Mesenchymal stem cell (in vitro differentiated cells and primary cell): Measurements from ENCODE around the gene SLC4A1.

Experiments used
- DNase-seq: peaks from one replicate; pipeline ENCODE4 v3.0.0-alpha.2; 2013
- H2AFZ ChIP-seq: one replicate; pipeline ENCODE4 v1.6.1; 2013; ENCODE audit warnings: low read depth, mild to moderate bottlenecking, control low read depth, inconsistent platforms, low read length, moderate library complexity
- H2AK5ac ChIP-seq: 2 replicates; pipeline ENCODE4 v1.6.1; 2013; ENCODE audit warnings: low read length, moderate library complexity, mild to moderate bottlenecking, inconsistent platforms; ENCODE audit not compliant: severe bottlenecking
- H2BK120ac ChIP-seq: one replicate; pipeline ENCODE4 v1.6.1; 2013; ENCODE audit warnings: low read depth, mild to moderate bottlenecking, inconsistent platforms, low read length, moderate library complexity
- H2BK12ac ChIP-seq, 2 experiments: one replicate each; pipeline ENCODE4 v1.6.1; 2013; ENCODE audit warnings: inconsistent platforms in 2 of 2, low read length in 2 of 2, mild to moderate bottlenecking in 2 of 2, moderate library complexity in 2 of 2, control low read depth in 1 of 2
- H2BK15ac ChIP-seq: one replicate; pipeline ENCODE4 v1.6.1; 2013; ENCODE audit warnings: mild to moderate bottlenecking, low read depth, inconsistent platforms; ENCODE audit not compliant: poor library complexity, severe bottlenecking
- H2BK5ac ChIP-seq: 2 replicates; pipeline ENCODE4 v1.6.1; 2013; ENCODE audit warnings: low read depth, mild to moderate bottlenecking, low read length, control low read depth, inconsistent platforms; ENCODE audit not compliant: poor library complexity, severe bottlenecking
- H3K14ac ChIP-seq, 2 experiments: one replicate each; pipeline ENCODE4 v1.6.1; 2013; ENCODE audit warnings: inconsistent platforms in 2 of 2, low read length in 2 of 2, control low read depth in 1 of 2, mild to moderate bottlenecking in 1 of 2, moderate library complexity in 1 of 2
- H3K18ac ChIP-seq, 2 experiments: one replicate each; pipeline ENCODE4 v1.6.1; 2013; ENCODE audit warnings: inconsistent platforms in 2 of 2, low read length in 2 of 2, control low read depth in 1 of 2, low read depth in 1 of 2, mild to moderate bottlenecking in 1 of 2
- H3K23ac ChIP-seq, 2 experiments: one replicate each; pipeline ENCODE4 v1.6.1; 2013; ENCODE audit warnings: inconsistent platforms in 2 of 2, low read length in 2 of 2, mild to moderate bottlenecking in 2 of 2, moderate library complexity in 2 of 2, control low read depth in 1 of 2
- H3K27ac ChIP-seq: 2 replicates; pipeline ENCODE4 v1.5.1; 2013; ENCODE audit warnings: mild to moderate bottlenecking, moderate library complexity, low read length, control low read depth, inconsistent platforms; ENCODE audit not compliant: poor library complexity, severe bottlenecking
- H3K27me3 ChIP-seq, 2 experiments: 2 replicates each; pipeline versions ENCODE4 v1.6.1 to v1.7.0; 2013; ENCODE audit warnings: low read length in 2 of 2, mild to moderate bottlenecking in 2 of 2, moderate library complexity in 2 of 2, control low read depth in 1 of 2, inconsistent platforms in 1 of 2; ENCODE audit not compliant: control insufficient read depth in 1 of 2, insufficient read depth in 1 of 2
- H3K36me3 ChIP-seq, 2 experiments: 2 replicates each; pipeline versions ENCODE4 v1.6.1 to v1.7.0; 2013; ENCODE audit warnings: low read length in 2 of 2, control low read depth in 1 of 2, inconsistent platforms in 1 of 2, low read depth in 1 of 2, mild to moderate bottlenecking in 1 of 2; ENCODE audit not compliant: insufficient read depth in 2 of 2, control insufficient read depth in 1 of 2
- H3K4ac ChIP-seq, 2 experiments: one replicate each; pipeline ENCODE4 v1.6.1; 2013; ENCODE audit warnings: inconsistent platforms in 2 of 2, low read length in 2 of 2, mild to moderate bottlenecking in 2 of 2, moderate library complexity in 2 of 2, control low read depth in 1 of 2, low read depth in 1 of 2
- H3K4me1 ChIP-seq: 2 replicates; pipeline ENCODE4 v1.6.1; 2013; ENCODE audit warnings: low read depth, low read length, control low read depth; ENCODE audit not compliant: control insufficient read depth, insufficient read depth
- H3K4me2 ChIP-seq: 2 replicates; pipeline ENCODE4 v1.6.1; 2013; ENCODE audit warnings: low read length, mild to moderate bottlenecking, inconsistent platforms; ENCODE audit not compliant: poor library complexity, severe bottlenecking
- H3K4me3 ChIP-seq, 2 experiments: 2 replicates each; pipeline versions ENCODE4 v1.5.1 to v1.7.0; 2013; ENCODE audit warnings: low read length in 2 of 2, mild to moderate bottlenecking in 2 of 2, control low read depth in 1 of 2, low read depth in 1 of 2; ENCODE audit not compliant: insufficient read depth in 1 of 2
- H3K79me1 ChIP-seq: replicated peaks from 2 replicates; pipeline ENCODE4 v1.6.1; 2013; ENCODE audit warnings: mild to moderate bottlenecking, control low read depth, low read length, inconsistent platforms; ENCODE audit not compliant: poor library complexity, severe bottlenecking
- H3K9ac ChIP-seq: 2 replicates; pipeline ENCODE4 v1.7.0; 2013; ENCODE audit warnings: mild to moderate bottlenecking, low read length, moderate library complexity
- H3K9me3 ChIP-seq: 2 replicates; pipeline ENCODE4 v1.7.0; 2013; ENCODE audit warnings: mild to moderate bottlenecking, low read length; ENCODE audit not compliant: control insufficient read depth
- H4K8ac ChIP-seq: one replicate; pipeline ENCODE4 v1.6.1; 2013; ENCODE audit warnings: inconsistent platforms, mild to moderate bottlenecking, low read length, moderate library complexity
- H4K91ac ChIP-seq: one replicate; pipeline ENCODE4 v1.6.1; 2013; ENCODE audit warnings: mild to moderate bottlenecking, low read length, inconsistent platforms
- WGBS: methylation state at CpG from one replicate; pipeline ENCODE4 v1.1.7; 2013; ENCODE audit warnings: mixed read lengths; 5-methylcytosine and 5-hydroxymethylcytosine counted together

The SLC4A1 gene

DNA sequence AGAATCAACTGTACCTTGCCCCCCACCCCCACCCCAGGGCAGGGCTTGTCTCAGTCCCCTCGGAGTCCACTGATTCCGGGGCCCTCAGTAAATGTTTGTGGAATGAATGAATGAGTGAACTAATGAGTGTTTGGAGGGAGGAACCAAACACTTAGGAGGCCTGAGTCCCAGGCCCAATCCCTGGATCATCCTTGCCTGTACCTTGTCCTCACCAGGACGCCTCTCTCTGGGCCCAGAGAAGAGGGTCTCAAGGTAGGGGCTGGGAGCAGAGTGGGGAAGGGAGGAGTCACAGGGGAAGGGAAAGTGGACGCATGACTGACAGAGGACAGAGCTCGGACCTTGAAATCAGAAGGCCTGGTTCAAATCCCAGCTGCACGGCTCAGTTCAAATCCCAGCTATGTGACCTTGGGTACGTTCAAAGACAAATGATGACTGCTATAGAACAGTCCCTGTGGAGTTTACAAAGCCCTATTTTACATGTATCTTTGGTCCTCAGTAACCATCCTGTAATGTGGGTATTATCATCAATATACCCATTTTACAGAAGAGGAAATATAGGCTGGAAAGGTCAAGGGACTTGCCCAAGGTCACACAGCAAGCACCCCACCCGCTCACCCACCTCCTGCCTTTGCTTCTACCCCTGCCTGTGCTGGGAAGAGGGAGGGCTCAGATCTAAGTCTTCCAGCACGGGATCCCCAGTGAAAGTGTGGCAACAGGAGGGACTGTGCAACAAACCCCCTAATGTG lies 18.3 kb downstream of the SLC4A1 start:
- no peak overlapping the region for H3K14ac ChIP-seq
- no peak overlapping the region for H2AFZ ChIP-seq
- no peak overlapping the region for H3K4me3 ChIP-seq
- no peak for DNase-seq
- H3K4me2 ChIP-seq, result no peak overlapping the region
- no peak overlapping the region for H2BK5ac ChIP-seq
- H3K36me3 ChIP-seq, result no peaks in the 10 kb centered on the region
- H3K27me3 ChIP-seq, result peaks cover 10 to 23% of the 10 kb centered on the region in 2 experiments
- H2BK15ac ChIP-seq, result no peak overlapping the region
- H4K8ac ChIP-seq, result no peak overlapping the region
- H2BK120ac ChIP-seq, result no peak overlapping the region
- H2AK5ac ChIP-seq, result no peak overlapping the region
- H3K4me1 ChIP-seq, result peaks cover 6% of the 10 kb centered on the region
- 94% methylated on average over 7 of the region's 9 CpGs for WGBS
- no peaks in the 10 kb centered on the region for H3K79me1 ChIP-seq
- H4K91ac ChIP-seq, result no peak overlapping the region
- H3K9me3 ChIP-seq, result no peaks in the 10 kb centered on the region
- H3K18ac ChIP-seq, result no peak overlapping the region
- no peak overlapping the region for H3K4ac ChIP-seq
- no peak overlapping the region for H3K23ac ChIP-seq
- H2BK12ac ChIP-seq, result no peak overlapping the region
- H3K27ac ChIP-seq, result no peak overlapping the region
- H3K9ac ChIP-seq, result no peak overlapping the region

DNA sequence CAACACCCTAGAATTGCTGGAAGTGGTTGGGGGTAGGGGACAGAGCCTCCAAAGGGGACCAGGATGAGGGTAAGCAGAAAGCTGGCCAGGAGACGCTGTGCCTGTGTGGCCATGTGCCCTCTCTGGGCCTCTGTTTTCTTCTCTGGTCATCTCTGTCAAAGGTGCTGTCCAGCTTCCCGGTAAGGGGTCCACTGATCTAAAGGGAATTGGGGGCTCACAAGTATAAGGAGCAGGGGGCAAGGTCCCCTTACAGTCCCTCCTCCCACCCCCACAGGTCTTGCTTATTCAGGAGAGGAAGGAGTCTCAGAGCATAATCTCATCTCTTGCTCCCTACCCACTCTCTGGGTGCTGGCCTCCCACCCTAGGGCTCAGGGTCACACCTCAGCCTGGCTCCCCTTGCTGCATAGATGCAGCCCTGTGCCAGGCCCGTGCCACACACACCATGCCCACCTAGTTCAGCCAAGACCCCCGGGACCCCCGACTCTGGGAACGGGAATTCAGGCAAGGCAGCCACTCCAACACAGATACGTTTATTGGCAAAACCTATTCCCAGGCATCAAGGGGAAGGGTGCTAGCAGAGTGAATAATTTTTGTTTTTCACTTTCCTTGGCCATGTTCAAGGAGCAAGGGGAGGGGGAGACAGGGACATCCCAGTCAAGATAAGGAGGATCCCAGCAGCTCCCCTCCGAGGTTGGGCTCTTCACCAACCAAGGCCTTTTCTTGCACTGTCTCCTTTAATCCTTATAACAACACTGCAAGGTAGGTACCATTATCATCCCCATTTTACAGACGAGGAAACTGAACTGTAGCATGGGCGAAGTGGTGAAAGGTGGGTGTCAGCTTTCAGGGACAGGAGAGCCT lies 19.8 kb downstream of the SLC4A1 start:
- H3K9ac ChIP-seq, result no peak overlapping the region
- WGBS, result 83% methylated on average over 10 of the region's 10 CpGs
- H3K18ac ChIP-seq, result no peak overlapping the region

DNA sequence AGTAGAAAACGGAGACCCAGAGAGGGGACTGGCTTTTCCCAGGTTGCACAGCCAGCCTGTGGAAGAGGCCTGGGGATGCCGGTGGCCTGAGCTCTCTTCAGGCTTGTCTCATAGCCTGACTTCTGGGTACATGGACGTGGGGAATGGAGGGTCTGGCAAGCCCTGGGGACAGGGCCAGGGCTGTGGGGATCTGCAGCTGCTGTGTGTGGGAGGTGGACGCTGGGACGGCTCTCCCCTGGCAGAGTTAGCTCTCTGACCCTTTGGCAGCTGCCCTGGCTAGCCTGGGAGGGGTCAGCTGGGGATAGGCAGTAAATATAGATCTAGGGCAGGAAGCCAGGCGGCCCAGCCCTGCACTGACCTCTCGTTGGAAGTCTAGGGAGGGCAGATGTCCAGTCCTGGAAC lies 20.5 kb downstream of the SLC4A1 start:
- Histone ChIP-seq H3K9ac (no peak overlapping the region), H2BK5ac (no peak overlapping the region), H2BK15ac (no peak overlapping the region), H3K9me3 (no peaks in the 10 kb centered on the region), H3K4me3 (no peak overlapping the region), H4K8ac (no peak overlapping the region), H2BK120ac (no peak overlapping the region), H3K23ac (no peak overlapping the region), H2AFZ (no peak overlapping the region), H3K4me1 (peaks cover 6% of the 10 kb centered on the region), H3K4me2 (no peak overlapping the region), H4K91ac (no peak overlapping the region), H3K79me1 (no peaks in the 10 kb centered on the region), H3K18ac (no peak overlapping the region), H2BK12ac (no peak overlapping the region), H2AK5ac (no peak overlapping the region), H3K27ac (no peak overlapping the region), H3K4ac (no peak overlapping the region), H3K14ac (no peak overlapping the region), H3K36me3 (no peaks in the 10 kb centered on the region), H3K27me3 (peaks cover 5 to 13% of the 10 kb centered on the region in 2 experiments)
- 50% methylated on average over 7 of the region's 7 CpGs for WGBS
- no peak for DNase-seq

More for the DNA sequence above, 19.8 kb downstream of the SLC4A1 start:
- Histone ChIP-seq H3K27me3 (peaks cover 5 to 16% of the 10 kb centered on the region in 2 experiments), H4K91ac (no peak overlapping the region), H2AFZ (no peak overlapping the region), H3K79me1 (no peaks in the 10 kb centered on the region), H3K9me3 (no peaks in the 10 kb centered on the region), H2BK12ac (no peak overlapping the region), H2BK120ac (no peak overlapping the region), H2BK5ac (no peak overlapping the region), H4K8ac (no peak overlapping the region), H3K23ac (no peak overlapping the region), H3K14ac (no peak overlapping the region), H3K4me2 (no peak overlapping the region), H2BK15ac (no peak overlapping the region), H3K4ac (no peak overlapping the region), H2AK5ac (no peak overlapping the region), H3K36me3 (no peaks in the 10 kb centered on the region), H3K4me1 (peaks cover 6% of the 10 kb centered on the region), H3K4me3 (no peak overlapping the region), H3K27ac (no peak overlapping the region)
- DNase-seq, result no peak

DNA sequence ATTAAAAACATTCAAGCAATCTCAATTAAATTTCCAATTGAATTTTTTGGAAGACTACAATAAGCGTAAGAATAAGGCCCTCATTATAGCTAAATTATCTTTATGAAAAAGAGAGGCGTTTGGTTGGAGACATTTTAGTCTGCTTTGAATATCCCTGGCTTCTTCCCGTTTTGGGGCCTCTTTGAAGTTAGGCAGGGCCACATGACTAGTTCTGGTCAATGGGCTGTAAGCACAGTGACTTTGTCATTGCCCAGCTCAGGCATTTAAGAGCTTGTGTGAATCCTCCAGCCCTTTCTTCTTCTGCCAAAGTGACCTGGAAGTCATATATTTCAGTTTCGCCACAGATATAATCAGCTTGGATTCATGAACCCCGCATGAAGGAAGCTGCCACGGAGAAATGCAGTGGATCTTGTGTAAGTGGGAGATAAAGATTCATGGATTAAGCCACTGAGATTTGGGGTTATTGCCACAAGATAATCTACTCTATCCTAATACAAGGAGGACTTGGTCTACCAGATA lies 26.8 kb downstream of the SLC4A1 start:
- Histone ChIP-seq H3K4ac (no peak overlapping the region), H3K18ac (no peak overlapping the region), H4K91ac (no peak overlapping the region), H2BK15ac (no peak overlapping the region), H3K4me2 (no peak overlapping the region), H3K36me3 (no peaks in the 10 kb centered on the region), H3K4me3 (no peak overlapping the region), H2AFZ (no peak overlapping the region), H2BK12ac (no peak overlapping the region), H3K79me1 (no peaks in the 10 kb centered on the region), H2AK5ac (no peak overlapping the region), H3K9me3 (no peaks in the 10 kb centered on the region), H2BK5ac (no peak overlapping the region), H3K9ac (no peak overlapping the region), H3K4me1 (peaks cover under 1% of the 10 kb centered on the region), H4K8ac (no peak overlapping the region), H3K23ac (no peak overlapping the region), H3K27me3 (no peaks in the 10 kb centered on the region), H2BK120ac (no peak overlapping the region), H3K27ac (no peak overlapping the region), H3K14ac (no peak overlapping the region)
- 84% methylated on average over 2 of the region's 6 CpGs for WGBS
- no peak for DNase-seq
